Panc1 (cell line): ENCODE measurements around the gene PPM1L. TPM values are rescaled to one million over a fixed set of nuclear protein-coding genes. Genes with fewer than 3 reads are reported as not detected.
A peak's percentile ranks its signal among the peaks of the same experiment; 100 is the strongest.

Source experiments
- ATAC-seq: fragments of 200-7000 bp; cut with Tn5 transposase; 2 replicates; pipeline ENCODE4 v1.9.1; 2020; ENCODE audit warnings: mild to moderate bottlenecking, moderate library complexity
- BruUV-seq: library from RNA; stranded (reverse); fragments of 400-500 nt; replicated peaks from 2 replicates; lab custom pipeline; 2021; lab: Mats Ljungman, UMichigan
- CTCF ChIA-PET: fragments of 300-600 bp; sonication (Branson Sonifier 250); formaldehyde crosslinking; loops from one replicate; lab custom pipeline; 2022; ENCODE audit warnings: antibody characterized with exemption; lab: Charles Lee
- POLR2A ChIA-PET: fragments of 300-600 bp; sonication (Branson Sonifier 250); formaldehyde crosslinking; loops from one replicate; lab custom pipeline; 2022; ENCODE audit warnings: antibody characterized with exemption; lab: Charles Lee
- DNase-seq: peaks from one replicate; pipeline ENCODE4 v3.0.0-alpha.2; 2010; ENCODE audit warnings: low read depth, low spot score
- H3K27ac ChIP-seq: 2 replicates; pipeline ENCODE4 v1.5.1; 2011; ENCODE audit warnings: mild to moderate bottlenecking, low read length, inconsistent platforms
- H3K27me3 ChIP-seq: fragments of 200-500 bp; sonication (Bioruptor generic); 2 replicates; pipeline ENCODE4 v1.6.0; 2014; ENCODE audit warnings: low read length, inconsistent platforms; ENCODE audit not compliant: control insufficient read depth, insufficient read depth
- H3K36me3 ChIP-seq: fragments of 200-500 bp; sonication (Bioruptor generic); 2 replicates; pipeline ENCODE4 v1.5.1; 2014; ENCODE audit warnings: inconsistent platforms, mild to moderate bottlenecking, low read length, moderate library complexity; ENCODE audit not compliant: control insufficient read depth, insufficient read depth
- H3K4me1 ChIP-seq: 2 replicates; pipeline ENCODE4 v1.5.1; 2011; ENCODE audit warnings: inconsistent platforms, mild to moderate bottlenecking, low read length, moderate library complexity; ENCODE audit not compliant: control insufficient read depth, insufficient read depth
- H3K4me3 ChIP-seq, 2 experiments: 2 replicates each; pipeline ENCODE4 v1.5.1; 2011 to 2012; ENCODE audit warnings: low read depth in 2 of 2, low read length in 2 of 2, mild to moderate bottlenecking in 2 of 2, inconsistent platforms in 1 of 2, moderate library complexity in 1 of 2
- H3K9me3 ChIP-seq: fragments of 200-500 bp; sonication (Bioruptor generic); 2 replicates; pipeline ENCODE4 v1.5.1; 2014; ENCODE audit warnings: low read depth, mild to moderate bottlenecking, inconsistent platforms, low read length, moderate library complexity; ENCODE audit not compliant: control insufficient read depth, insufficient read depth
- POLR2AphosphoS5 ChIP-seq: IDR thresholded peaks from 2 replicates; pipeline ENCODE4 v1.6.1; 2012; ENCODE audit warnings: mild to moderate bottlenecking, low read depth, low read length, moderate library complexity
- SIN3A ChIP-seq: IDR thresholded peaks from 2 replicates; pipeline ENCODE4 v1.6.1; 2012; ENCODE audit warnings: low read depth, mild to moderate bottlenecking, low read length, moderate library complexity, borderline replicate concordance; ENCODE audit not compliant: insufficient read depth
- TCF7L2 ChIP-seq: IDR thresholded peaks from 2 replicates; pipeline ENCODE4 v1.6.1; 2011; ENCODE audit warnings: mild to moderate bottlenecking, low read depth, low read length, inconsistent platforms
- in situ Hi-C: cut with HindIII; loops from 2 replicates; pipeline ENCODE4 v1.10.0; 2016; ENCODE audit warnings: low sequenced_read_pairs, low pct_unique_long_range_greater_than_20kb
- intact Hi-C: fragments of 100-400 bp; cut with micrococcal nuclease; formaldehyde crosslinking; loops from one replicate; pipeline ENCODE4 v1.10.0; 2022; ENCODE audit not compliant: unreplicated experiment
- total RNA-seq: library from RNA; stranded (reverse); gene quantifications from one replicate; pipeline ENCODE4 v1.2.1, GENCODE V29; 2021; ENCODE audit not compliant: unreplicated experiment
- TF ChIP-seq, protein P1 (sequence below): fragments of 450-650 bp; IDR thresholded peaks from 2 replicates; pipeline ENCODE4 v1.5.1; 2017; ENCODE audit warnings: mild to moderate bottlenecking
- TF ChIP-seq, protein P2 (sequence below), 2 experiments: IDR thresholded peaks; 2 replicates each; pipeline ENCODE4 v1.6.1; 2011 to 2012; ENCODE audit warnings: low read depth in 2 of 2, control low read depth in 1 of 2, low read length in 1 of 2, mild to moderate bottlenecking in 1 of 2, moderate library complexity in 1 of 2; ENCODE audit not compliant: insufficient read depth in 1 of 2

The PPM1L gene
- total RNA-seq, 1 experiment from 2014 or later: 23.8 TPM

DNA sequence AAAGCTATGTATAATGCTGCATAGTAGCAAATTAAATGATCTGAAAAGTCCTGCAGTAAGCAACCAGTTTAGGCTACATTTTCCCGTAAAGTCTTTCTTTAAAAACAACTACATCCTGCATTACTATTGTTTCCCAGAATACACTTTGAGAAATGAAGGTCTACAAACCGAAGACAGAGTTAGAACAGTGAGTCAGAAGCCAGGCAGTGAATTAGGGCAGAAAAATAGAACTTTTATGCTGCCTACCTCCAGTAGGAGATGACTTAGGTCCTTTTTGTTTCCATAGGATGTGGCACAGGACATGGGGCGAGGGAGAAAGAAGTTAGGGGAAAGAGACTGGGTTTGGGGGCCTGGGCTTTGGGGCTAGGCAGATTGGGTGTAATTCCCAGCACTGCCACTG, 127.3 kb downstream of the PPM1L start:
- H3K27ac ChIP-seq: no peak overlapping the region
- no TSS peak for BruUV-seq
- no peak for DNase-seq
- H3K4me1 ChIP-seq: no peaks in the 10 kb centered on the region
- POLR2A ChIA-PET: no interaction called here
- no peaks in the 10 kb centered on the region for H3K36me3 ChIP-seq
- no peak overlapping the region for H3K4me3 ChIP-seq
- H3K9me3 ChIP-seq: no peaks in the 10 kb centered on the region
- CTCF ChIA-PET: no interaction called here
- ATAC-seq: 0 out of 2 replicates have a peak, but pooled peaks have one; percentile 34
- in situ Hi-C loops (no loop called here), intact Hi-C loops (no loop called here)
- H3K27me3 ChIP-seq: no peaks in the 10 kb centered on the region
- TF ChIP-seq TCF7L2 (no peak), POLR2AphosphoS5 (no peak), SIN3A (no peak)

DNA sequence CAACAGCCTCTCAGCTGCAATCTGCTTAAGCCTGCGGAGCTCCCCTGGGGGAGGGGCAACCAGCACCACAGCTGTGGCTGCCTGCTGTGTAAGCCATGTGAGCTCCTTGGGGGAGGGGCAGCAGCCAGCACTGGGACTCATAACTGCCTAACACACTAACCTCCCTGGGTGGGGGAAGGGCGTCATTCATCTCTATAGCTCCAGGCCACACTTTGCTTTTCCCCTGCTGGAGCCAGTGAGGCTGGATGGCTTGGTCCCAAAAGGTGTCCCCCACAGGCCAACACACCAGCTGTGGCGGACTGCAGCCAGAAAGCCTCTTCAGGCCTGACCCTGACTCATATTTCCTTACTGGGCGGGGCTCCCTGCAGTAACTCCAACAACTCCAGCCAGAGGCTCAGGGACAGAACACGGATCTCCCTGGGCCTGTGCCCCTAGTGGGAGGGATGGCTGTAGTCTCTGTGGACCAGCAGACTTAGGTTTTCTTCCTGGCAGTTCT, 129.8 kb downstream of the PPM1L start:
- H3K4me3 ChIP-seq: no peak overlapping the region
- no peaks in the 10 kb centered on the region for H3K36me3 ChIP-seq
- H3K27ac ChIP-seq: no peak overlapping the region
- ChIA-PET CTCF (no interaction called here), POLR2A (no interaction called here)
- no peaks in the 10 kb centered on the region for H3K9me3 ChIP-seq
- ATAC-seq (no peak; the same call in 1 of the 2 replicates), DNase-seq (no peak)
- BruUV-seq: no TSS peak
- in situ Hi-C loops: no loop called here
- no peaks in the 10 kb centered on the region for H3K27me3 ChIP-seq
- intact Hi-C loops: no loop called here
- no peak for TF ChIP-seq SIN3A
- no peaks in the 10 kb centered on the region for H3K4me1 ChIP-seq

DNA sequence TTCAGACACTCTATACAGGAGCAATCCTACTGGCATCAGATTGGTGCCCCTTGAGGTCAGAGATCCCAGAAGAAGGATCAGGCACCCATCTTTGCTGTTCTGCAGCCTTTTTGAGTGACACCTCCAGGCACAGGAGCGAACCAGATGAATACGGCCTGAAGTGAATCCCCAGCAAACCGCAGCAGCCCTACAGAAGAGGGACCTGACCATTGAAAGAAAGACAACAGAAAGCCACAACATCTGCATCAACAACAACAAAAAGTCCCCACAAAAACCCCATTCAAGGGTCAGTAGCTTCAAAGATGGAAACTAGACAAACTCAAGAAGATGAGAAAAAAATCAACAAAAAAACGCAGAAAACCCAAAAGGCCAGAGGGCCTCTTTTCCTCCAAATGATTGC, 130.4 kb downstream of the PPM1L start:
- in situ Hi-C loops: no loop called here
- BruUV-seq: no TSS peak
- H3K27me3 ChIP-seq: no peaks in the 10 kb centered on the region
- no peak for DNase-seq
- H3K4me3 ChIP-seq: no peak overlapping the region
- CTCF ChIA-PET: no interaction called here
- ATAC-seq: no peak
- H3K36me3 ChIP-seq: no peaks in the 10 kb centered on the region
- POLR2A ChIA-PET: no interaction called here
- no peak overlapping the region for H3K27ac ChIP-seq
- no peaks in the 10 kb centered on the region for H3K4me1 ChIP-seq
- intact Hi-C loops: no loop called here
- no peaks in the 10 kb centered on the region for H3K9me3 ChIP-seq
- TF ChIP-seq POLR2AphosphoS5 (no peak), SIN3A (no peak), TCF7L2 (no peak)
- TF ChIP-seq, protein P1, sequence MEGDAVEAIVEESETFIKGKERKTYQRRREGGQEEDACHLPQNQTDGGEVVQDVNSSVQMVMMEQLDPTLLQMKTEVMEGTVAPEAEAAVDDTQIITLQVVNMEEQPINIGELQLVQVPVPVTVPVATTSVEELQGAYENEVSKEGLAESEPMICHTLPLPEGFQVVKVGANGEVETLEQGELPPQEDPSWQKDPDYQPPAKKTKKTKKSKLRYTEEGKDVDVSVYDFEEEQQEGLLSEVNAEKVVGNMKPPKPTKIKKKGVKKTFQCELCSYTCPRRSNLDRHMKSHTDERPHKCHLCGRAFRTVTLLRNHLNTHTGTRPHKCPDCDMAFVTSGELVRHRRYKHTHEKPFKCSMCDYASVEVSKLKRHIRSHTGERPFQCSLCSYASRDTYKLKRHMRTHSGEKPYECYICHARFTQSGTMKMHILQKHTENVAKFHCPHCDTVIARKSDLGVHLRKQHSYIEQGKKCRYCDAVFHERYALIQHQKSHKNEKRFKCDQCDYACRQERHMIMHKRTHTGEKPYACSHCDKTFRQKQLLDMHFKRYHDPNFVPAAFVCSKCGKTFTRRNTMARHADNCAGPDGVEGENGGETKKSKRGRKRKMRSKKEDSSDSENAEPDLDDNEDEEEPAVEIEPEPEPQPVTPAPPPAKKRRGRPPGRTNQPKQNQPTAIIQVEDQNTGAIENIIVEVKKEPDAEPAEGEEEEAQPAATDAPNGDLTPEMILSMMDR: no peak
- TF ChIP-seq, protein P2, sequence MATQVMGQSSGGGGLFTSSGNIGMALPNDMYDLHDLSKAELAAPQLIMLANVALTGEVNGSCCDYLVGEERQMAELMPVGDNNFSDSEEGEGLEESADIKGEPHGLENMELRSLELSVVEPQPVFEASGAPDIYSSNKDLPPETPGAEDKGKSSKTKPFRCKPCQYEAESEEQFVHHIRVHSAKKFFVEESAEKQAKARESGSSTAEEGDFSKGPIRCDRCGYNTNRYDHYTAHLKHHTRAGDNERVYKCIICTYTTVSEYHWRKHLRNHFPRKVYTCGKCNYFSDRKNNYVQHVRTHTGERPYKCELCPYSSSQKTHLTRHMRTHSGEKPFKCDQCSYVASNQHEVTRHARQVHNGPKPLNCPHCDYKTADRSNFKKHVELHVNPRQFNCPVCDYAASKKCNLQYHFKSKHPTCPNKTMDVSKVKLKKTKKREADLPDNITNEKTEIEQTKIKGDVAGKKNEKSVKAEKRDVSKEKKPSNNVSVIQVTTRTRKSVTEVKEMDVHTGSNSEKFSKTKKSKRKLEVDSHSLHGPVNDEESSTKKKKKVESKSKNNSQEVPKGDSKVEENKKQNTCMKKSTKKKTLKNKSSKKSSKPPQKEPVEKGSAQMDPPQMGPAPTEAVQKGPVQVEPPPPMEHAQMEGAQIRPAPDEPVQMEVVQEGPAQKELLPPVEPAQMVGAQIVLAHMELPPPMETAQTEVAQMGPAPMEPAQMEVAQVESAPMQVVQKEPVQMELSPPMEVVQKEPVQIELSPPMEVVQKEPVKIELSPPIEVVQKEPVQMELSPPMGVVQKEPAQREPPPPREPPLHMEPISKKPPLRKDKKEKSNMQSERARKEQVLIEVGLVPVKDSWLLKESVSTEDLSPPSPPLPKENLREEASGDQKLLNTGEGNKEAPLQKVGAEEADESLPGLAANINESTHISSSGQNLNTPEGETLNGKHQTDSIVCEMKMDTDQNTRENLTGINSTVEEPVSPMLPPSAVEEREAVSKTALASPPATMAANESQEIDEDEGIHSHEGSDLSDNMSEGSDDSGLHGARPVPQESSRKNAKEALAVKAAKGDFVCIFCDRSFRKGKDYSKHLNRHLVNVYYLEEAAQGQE (IDR thresholded peaks at IDR 0.05; ENCODE audit: insufficient read depth in 1 of 2, low read depth in 2 of 2, low read length in 1 of 2): no peak
